Gastroesophageal sphincter (tissue), 3 donors: ENCODE data around the gene PIGO.

Experiments used
- CTCF ChIP-seq, 4 experiments: fragments of 200-600 bp in 2 of 4; fragments of 450-650 bp in 2 of 4; sonication (generic) in 1 of 4; IDR thresholded peaks; one replicate each; pipeline ENCODE4 v1.5.1; 2017 to 2019; ENCODE audit warnings: antibody characterized with exemption in 4 of 4, mild to moderate bottlenecking in 2 of 4, moderate library complexity in 2 of 4
- EP300 ChIP-seq: sonication (generic); formaldehyde crosslinking; IDR thresholded peaks from one replicate; pipeline ENCODE4 v1.6.1; 2017; ENCODE audit warnings: antibody characterized with exemption, mild to moderate bottlenecking
- POLR2A ChIP-seq, 2 donors: fragments of 450-650 bp; IDR thresholded peaks; one replicate each; pipeline ENCODE4 v1.6.1; 2017; ENCODE audit warnings: antibody characterized with exemption in 2 of 2, mild to moderate bottlenecking in 2 of 2, moderate library complexity in 1 of 2

GRCh38 chr9:35134920-35135319 lies 38.5 kb upstream of the PIGO start:
- TF ChIP-seq CTCF (IDR thresholded peaks at IDR 0.05) (no peak), EP300 (no peak), POLR2A (IDR thresholded peaks at IDR 0.05) (no peak)
